ENCODE results near the gene SMIM27. TPM values are rescaled to one million over a fixed set of nuclear protein-coding genes. Genes with fewer than 3 reads are reported as not detected.

Gene SMIM27
- total and polyA plus RNA-seq, 4 donors, result 5.3 to 13.5 (median 9.9) TPM

DNA sequence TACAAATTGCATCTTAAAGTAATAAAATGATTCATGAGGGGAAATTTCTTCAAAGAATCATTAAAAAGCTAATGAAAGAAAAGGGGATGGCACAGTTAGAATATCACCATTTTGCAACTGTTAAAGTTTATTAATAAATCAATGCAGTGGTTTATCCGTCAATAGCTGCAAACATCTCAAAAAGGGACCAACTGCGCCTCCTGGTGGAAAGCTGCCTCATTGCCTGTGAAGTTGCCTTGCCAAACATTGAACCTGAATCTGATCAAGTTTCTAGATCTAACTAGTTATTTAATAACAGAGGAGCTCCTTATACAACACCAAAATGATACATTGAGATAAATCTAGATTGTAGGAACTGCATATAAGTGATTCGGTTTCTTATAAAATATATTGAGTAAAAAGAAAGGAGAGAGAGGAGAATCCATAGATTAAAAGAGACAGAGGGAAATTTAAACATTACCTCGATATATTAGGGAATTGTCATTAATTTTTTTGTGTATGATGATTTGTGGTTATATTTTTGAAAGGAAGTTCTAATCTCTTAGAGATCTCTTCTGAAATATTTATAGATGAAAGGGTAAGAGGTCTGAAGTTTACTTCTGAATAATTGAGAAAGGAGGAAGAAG, 27.7 kb downstream of the SMIM27 start:
- Histone ChIP-seq H3K9ac (ENCODE audit: insufficient read depth in 1 of 2, low read length in 2 of 2) (no peak overlapping the region), H3K4me1 (ENCODE audit: control insufficient read depth in 5 of 5, insufficient read depth in 5 of 5, low read length in 5 of 5) (no peaks in the 10 kb centered on the region), H3K36me3 (ENCODE audit: control insufficient read depth in 4 of 4, insufficient read depth in 4 of 4, low read length in 4 of 4) (no peaks in the 10 kb centered on the region), H3K9me3 (ENCODE audit: control insufficient read depth in 4 of 4, insufficient read depth in 3 of 4, low read length in 3 of 4) (no peaks in the 10 kb centered on the region), H3K27ac (ENCODE audit: low read depth in 1 of 2, low read length in 1 of 2) (no peak overlapping the region), H3K27me3 (ENCODE audit: control insufficient read depth in 3 of 3, insufficient read depth in 3 of 3, low read length in 2 of 3) (peaks cover 0 to 10% (median 0%) of the 10 kb centered on the region in 3 donors), H3K4me3 (no peak overlapping the region)
- TF ChIP-seq, protein P1, sequence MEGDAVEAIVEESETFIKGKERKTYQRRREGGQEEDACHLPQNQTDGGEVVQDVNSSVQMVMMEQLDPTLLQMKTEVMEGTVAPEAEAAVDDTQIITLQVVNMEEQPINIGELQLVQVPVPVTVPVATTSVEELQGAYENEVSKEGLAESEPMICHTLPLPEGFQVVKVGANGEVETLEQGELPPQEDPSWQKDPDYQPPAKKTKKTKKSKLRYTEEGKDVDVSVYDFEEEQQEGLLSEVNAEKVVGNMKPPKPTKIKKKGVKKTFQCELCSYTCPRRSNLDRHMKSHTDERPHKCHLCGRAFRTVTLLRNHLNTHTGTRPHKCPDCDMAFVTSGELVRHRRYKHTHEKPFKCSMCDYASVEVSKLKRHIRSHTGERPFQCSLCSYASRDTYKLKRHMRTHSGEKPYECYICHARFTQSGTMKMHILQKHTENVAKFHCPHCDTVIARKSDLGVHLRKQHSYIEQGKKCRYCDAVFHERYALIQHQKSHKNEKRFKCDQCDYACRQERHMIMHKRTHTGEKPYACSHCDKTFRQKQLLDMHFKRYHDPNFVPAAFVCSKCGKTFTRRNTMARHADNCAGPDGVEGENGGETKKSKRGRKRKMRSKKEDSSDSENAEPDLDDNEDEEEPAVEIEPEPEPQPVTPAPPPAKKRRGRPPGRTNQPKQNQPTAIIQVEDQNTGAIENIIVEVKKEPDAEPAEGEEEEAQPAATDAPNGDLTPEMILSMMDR (IDR thresholded peaks at IDR 0.05; ENCODE audit: control extremely low read depth, extremely low read depth), result peak; percentile 77
- ATAC-seq (ENCODE audit: insufficient read depth, low FRiP score) (peak; percentile 69), DNase-seq (peak; percentile 60 to 67 (median 64))
- 21% methylated on average over 4 of the region's 4 CpGs for WGBS, 2 donors

DNA sequence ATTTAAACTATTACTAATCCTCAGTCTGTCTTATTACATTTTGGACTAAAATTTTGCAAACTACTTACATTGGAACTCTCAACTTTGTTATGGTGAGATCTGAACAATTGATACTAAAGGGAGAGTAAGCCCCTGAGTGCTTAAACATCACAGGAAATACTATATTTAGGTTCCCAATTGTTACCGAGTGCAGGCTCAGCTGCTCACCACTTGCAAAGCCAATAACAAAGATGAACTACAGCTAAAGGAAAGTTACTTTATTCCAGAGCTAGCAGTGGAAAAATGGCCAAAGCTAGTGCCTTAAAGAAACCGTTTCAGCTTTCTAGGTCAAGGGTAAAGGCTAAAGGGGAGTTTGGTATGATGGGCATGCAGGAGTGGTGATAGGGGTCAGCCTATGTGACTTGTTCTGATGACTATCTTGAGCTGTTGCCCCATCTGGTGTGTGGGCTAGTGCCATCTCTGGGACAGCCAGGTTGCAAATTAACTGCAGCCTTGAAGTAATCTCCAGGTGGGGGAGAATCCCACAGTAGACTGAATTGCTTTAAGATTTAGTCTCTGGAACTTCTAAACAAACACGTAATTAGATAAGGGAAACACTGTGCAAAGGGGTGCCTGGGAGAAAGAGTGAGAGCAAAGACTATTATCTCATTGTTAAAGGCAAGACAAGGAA, 28.6 kb downstream of the SMIM27 start:
- Histone ChIP-seq H3K4me3 (no peak overlapping the region), H3K4me1 (ENCODE audit: control insufficient read depth in 5 of 5, insufficient read depth in 5 of 5, low read length in 5 of 5) (no peaks in the 10 kb centered on the region), H3K27ac (ENCODE audit: low read depth in 1 of 2, low read length in 1 of 2) (no peak overlapping the region), H3K36me3 (ENCODE audit: control insufficient read depth in 4 of 4, insufficient read depth in 4 of 4, low read length in 4 of 4) (no peaks in the 10 kb centered on the region), H3K27me3 (ENCODE audit: control insufficient read depth in 3 of 3, insufficient read depth in 3 of 3, low read length in 2 of 3) (peaks cover 0 to 10% (median 0%) of the 10 kb centered on the region in 3 donors), H3K9me3 (ENCODE audit: control insufficient read depth in 4 of 4, insufficient read depth in 3 of 4, low read length in 3 of 4) (no peaks in the 10 kb centered on the region), H3K9ac (ENCODE audit: insufficient read depth in 1 of 2, low read length in 2 of 2) (no peak overlapping the region)
- WGBS, 2 donors, result 20 to 21% methylated on average over 3 of the region's 3 CpGs
- DNase-seq (no peak), ATAC-seq (ENCODE audit: insufficient read depth, low FRiP score) (no peak)
- TF ChIP-seq, protein P1 (IDR thresholded peaks at IDR 0.05; ENCODE audit: control extremely low read depth, extremely low read depth), result no peak

DNA sequence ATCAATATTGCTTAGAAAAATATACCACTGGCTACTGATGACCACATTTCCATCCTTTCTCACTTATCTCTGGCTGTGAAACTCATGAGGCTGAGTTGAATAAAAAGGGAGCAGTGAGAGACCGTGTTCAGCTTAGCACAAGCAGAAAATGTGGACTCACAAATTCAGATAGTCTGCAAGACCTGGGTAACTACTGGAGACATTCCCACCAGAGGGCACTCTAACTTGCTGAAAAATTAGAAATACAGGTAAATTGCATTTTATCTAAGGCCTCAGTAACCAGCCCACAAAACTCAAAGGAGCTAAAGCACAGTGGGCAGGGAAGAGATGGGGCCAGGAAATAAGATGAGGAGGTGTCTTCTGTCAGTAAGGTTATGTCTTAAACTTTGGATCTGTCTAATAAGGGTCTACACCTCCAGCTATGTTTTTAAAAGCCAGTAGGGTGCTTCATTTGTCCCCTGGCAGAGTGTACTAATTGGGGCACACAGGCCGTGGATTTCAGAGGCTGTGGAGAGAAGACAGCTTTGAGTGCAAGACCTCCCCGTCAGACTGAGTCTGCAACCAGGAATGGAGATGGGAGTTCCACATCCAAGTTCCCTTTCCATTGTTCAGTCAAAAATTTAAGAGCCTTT, 29.5 kb downstream of the SMIM27 start:
- no peak overlapping the region for H3K9ac ChIP-seq (ENCODE audit: insufficient read depth in 1 of 2, low read length in 2 of 2)
- no peaks in the 10 kb centered on the region for H3K36me3 ChIP-seq (ENCODE audit: control insufficient read depth in 4 of 4, insufficient read depth in 4 of 4, low read length in 4 of 4)
- 48% methylated on average over 3 of the region's 3 CpGs for WGBS, 2 donors
- TF ChIP-seq, protein P1 (IDR thresholded peaks at IDR 0.05; ENCODE audit: control extremely low read depth, extremely low read depth), result peak; percentile 5
- ATAC-seq (ENCODE audit: insufficient read depth, low FRiP score), result no peak
- no peak overlapping the region for H3K4me3 ChIP-seq
- peak; percentile 23 to 71 (median 62) for DNase-seq
- H3K27ac ChIP-seq (ENCODE audit: low read depth in 1 of 2, low read length in 1 of 2), result no peak overlapping the region
- peaks cover 0 to 9% (median 0%) of the 10 kb centered on the region in 3 donors for H3K27me3 ChIP-seq (ENCODE audit: control insufficient read depth in 3 of 3, insufficient read depth in 3 of 3, low read length in 2 of 3)
- no peaks in the 10 kb centered on the region for H3K4me1 ChIP-seq (ENCODE audit: control insufficient read depth in 5 of 5, insufficient read depth in 5 of 5, low read length in 5 of 5)
- H3K9me3 ChIP-seq (ENCODE audit: control insufficient read depth in 4 of 4, insufficient read depth in 3 of 4, low read length in 3 of 4), result no peaks in the 10 kb centered on the region

Measured in lung (tissue), 12 donors.